Measurements from ENCODE around the gene RPRD1B.

The RPRD1B gene, protein sequence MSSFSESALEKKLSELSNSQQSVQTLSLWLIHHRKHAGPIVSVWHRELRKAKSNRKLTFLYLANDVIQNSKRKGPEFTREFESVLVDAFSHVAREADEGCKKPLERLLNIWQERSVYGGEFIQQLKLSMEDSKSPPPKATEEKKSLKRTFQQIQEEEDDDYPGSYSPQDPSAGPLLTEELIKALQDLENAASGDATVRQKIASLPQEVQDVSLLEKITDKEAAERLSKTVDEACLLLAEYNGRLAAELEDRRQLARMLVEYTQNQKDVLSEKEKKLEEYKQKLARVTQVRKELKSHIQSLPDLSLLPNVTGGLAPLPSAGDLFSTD

DNA sequence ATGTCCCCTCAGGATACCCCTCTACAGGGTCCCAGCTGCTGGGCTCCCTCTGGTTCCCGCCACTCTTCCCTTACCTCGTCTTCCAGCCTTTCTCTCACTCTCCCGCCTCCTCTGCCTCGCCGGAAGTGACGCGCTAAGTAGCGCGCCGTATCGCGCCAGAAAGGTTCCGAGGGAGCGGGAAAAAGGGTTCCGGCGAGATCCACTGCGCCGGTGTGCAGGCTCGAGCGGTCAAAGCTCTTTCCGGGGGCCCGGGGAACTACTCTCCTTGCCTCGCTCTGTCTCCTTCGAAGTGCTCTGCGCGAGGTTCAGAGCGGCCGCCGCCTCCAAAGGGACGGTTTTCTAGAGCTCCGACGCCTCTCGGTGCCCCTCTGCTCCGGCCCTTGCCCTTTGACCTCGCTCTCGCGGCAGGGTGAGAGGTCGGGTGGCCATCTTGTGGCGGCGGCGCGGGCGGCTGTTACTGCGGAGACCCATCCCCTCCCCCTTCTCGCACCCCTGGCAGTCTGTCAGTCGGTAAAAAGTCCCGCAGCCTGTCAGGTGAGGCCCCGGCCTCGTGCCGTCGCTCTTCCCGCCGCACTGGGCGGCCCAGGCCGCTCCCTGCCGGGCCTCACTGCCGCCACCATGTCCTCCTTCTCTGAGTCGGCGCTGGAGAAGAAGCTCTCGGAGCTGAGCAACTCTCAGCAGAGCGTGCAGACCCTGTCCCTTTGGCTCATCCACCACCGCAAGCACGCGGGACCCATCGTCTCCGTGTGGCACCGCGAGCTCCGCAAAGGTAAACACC, at the start of gene RPRD1B, which contains the start of gene TTI1:
Gene RPRD1B (plus strand): TSS at position 417 of the 778 bp plus-strand sequence. CDS start 202 bp downstream, at position 619.
Gene TTI1 (minus strand): TSS at position 127 of the 778 bp plus-strand sequence. CDS start 19,640 bp downstream, outside the sequence.
- DNase-seq (ENCODE audit: low read depth) = peak; percentile 88

DNA sequence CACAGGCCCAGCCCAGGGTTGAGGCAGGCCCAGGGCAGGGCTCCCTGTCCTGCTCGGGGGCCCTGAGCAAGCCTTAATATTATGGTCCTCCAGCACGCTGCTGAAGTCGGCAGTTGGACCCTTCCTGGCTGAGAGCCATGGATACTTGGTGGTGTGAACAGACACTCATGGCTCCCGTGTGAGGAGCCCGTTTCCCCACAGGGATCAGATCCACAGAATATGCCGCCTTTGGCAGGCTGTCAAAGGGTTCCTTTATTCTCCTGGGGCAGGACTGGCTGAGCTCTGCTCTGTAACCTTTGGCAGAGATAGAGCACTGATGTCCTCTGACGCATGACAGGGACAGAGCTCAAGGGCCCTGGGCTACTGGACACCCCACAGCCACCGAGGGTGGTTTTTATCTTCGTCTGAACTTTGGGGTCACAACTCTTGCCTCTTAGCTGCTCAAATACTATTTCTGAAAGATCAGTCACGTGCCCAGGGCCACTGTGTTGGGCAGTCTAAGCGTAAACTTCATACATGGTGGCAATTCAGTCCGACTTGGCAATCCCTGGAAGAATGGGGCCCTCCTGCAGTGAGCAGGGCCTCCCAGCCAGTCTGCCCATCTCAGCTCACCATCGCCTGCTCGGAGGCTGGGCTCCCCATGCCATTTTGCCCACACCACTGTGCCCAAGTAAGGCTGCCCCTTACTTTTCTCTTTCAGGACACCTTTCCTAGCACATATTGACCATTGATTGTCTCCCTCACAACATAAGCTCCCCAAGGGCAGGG, 49.3 kb upstream of the RPRD1B start:
- no peak for DNase-seq (ENCODE audit: low read depth)

DNA sequence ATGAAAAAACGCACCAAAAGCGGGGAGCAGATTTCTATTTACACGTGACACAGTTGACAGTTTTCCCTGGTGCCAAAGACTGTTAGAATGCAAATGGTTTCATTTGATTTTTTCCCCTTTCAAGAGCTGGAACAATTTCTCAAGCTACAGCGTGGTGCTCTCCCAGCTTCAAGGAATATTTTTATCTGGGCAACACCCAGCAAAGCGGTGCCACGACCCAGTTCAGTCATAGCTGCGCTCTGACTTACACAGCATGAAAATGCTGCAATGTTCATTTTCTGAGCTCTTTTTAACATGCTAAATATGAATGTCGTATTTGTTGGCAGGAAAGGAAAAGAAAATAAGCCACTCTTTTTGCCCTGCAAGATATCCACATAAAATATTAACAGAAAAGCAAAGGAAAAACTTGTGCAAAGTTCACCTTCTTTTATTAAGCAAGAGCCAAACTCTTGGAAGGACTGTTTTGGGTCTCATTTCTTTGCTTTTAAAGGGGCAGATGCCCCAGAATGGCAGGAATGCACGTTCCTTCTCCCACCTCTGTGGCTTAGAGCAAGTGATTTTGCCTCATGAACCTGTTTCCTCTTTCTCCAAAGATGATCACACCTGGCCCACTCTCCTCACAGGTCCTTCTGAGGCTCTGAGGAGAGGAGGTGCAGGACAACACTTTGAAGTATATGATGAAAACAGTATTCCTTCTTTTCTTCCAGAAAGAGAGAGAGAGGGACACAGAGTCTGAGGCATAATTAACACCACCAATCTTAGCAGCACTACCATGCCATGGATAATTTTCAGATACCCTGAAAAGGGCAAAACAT, 47.3 kb upstream of the RPRD1B start:
- DNase-seq (ENCODE audit: low read depth) = no peak

DNA sequence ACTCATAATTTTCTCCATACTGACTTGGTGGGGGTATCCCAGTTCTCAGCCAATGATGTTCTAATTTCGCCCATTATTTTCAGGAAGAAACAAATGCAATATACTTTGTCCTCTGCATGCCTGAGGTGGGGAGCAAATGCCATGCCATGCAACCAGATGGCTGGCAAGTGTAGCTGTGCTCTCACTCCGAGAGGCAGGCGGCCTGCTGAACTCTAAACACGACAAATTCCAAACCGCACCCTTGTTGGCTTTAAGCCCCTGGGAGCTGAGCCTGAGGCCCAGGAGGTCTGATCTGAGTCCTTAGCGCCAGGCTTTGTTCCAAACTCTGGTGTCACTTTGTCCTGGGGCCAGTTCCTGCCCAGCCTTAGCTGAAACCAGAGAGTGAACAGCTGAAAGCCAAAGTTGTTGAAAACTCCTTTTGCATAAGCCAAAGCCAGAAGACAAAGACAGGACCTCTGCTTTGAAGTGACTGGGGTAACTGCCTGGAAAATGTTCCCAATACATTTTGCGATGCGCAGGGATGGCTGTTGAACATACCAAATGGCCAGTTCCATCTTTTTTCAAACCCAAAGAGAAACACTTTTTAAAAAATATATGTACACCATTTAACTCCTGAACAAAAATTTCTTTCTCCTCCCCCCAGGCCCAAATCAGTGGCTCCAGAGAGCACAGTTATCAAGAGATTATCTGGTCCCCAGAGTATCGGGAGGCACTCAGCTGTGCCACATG, 46.5 kb upstream of the RPRD1B start:
- DNase-seq (ENCODE audit: low read depth) = no peak

DNA sequence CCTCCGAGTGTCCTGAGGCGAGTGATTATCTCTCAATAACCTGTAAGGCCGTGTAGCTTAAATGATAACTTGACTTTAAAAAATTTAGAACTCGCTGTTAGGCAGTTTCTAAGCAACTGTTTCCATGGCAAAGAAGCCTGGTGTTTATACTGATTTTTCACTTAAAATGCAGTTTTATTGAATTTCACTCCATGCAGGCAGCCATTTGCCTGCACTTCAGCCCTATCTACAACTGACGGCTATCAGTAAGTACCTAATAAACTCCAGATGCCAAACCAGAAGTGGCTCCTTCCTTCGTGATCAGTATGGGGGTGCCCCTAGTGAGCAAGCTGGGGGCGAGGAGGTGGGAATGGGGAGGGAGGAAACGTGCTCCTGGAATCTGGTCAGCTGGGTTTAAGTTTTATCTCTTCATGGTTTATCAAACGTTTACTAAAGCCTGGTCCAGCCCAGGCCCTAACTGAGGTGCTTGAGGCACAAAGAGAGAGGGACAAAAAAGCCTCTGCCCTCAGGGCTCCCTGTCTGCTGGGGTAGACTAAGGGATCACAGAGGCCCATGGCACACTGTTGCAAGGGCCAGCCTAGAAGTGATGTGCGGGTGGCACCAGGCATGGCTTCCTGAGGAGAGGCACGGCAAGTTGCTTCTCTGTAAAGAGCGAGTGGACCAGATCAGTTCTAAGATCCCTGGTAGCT, 45.8 kb upstream of the RPRD1B start:
- no peak for DNase-seq (ENCODE audit: low read depth)

DNA sequence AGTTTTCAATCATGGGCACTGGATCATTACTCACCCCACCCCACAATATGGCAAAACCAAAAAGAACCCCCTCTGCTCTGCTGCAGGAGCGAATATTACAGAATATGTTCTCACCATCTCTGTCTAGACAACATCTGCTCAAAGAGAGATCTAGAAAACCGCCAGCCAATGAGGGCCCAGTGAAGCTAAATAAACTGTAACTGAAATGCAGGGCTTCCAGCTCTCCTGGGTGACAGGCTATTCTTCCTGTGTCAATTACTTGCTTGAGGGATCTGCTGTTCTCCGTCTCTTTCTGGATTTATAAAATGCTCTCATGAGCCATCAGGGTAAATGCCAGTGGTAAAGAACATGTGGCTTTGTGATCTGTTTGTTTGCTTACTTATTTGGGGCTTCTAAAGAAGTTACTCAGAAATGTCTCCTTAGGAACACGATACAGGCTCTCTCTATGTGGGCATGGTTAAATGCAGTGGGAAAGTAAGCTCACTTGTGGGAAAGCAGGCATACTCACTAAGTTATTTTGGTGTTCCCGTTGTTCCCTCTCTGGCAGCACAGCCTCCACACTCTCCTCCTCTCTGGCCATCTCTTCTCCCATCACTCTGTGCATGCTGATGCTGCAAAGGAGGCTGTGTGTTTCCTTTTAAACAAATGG, 45.1 kb upstream of the RPRD1B start:
- DNase-seq (ENCODE audit: low read depth) = no peak

DNA sequence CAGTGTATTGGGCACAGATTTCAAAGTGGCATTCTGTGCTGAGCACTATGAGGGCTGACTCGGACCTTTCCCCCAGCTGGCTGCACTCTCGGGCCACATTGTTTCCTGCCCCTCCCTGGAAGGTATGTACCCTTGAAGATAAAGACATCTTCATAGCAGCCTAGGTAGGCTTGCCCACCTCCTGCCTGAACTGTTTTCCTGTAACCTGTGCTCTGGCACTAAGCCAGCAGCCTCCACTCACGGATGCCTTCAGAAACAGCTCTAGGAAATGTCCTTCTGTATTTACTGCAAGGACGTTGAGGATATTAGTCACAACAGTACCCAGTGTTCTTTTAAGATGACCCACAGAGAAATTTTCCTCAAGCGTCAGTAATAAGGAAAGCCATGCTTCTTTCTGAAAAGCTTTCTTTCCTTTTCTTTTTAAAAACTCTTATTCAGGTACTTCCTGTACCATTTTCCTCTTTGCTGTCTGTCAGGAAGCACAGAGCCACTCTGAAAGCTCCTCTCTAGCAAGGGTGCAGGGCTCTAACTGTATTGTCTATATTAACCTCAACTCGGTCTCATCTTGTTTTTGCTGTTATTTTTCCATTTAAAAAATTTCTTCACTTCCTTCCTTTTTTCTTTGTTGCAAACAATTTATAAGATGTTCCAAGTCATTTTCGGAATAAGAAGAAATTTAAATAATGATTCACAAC, 43.8 kb upstream of the RPRD1B start:
- no peak for DNase-seq (ENCODE audit: low read depth)

DNA sequence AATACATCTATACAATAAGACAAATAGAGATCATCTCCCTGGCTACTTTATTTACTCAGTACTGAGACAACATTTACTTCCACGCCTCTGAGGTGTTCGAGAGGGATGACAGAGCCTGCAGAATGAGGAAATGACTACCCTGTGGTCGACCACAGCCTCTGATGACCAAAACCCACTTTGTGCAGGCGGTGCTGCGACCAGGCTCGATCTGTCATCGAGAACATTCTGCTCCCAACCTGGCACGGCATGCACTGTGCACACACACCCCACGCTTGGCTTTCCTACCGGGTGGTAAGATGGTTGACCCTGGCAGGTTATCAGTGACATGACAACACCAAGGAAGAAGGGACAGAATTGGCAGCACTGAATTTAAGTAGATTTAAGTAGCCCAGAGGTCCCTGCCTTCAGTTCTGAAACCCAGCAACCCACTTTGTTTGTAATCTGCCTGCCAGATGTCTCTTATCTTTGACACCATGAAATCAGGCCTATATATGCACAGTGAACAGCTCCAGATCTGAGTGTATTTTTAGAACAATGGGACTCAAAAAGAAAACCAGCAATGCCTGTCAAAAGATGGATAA, 42.9 kb upstream of the RPRD1B start:
- DNase-seq (ENCODE audit: low read depth) = peak; percentile 19

DNA sequence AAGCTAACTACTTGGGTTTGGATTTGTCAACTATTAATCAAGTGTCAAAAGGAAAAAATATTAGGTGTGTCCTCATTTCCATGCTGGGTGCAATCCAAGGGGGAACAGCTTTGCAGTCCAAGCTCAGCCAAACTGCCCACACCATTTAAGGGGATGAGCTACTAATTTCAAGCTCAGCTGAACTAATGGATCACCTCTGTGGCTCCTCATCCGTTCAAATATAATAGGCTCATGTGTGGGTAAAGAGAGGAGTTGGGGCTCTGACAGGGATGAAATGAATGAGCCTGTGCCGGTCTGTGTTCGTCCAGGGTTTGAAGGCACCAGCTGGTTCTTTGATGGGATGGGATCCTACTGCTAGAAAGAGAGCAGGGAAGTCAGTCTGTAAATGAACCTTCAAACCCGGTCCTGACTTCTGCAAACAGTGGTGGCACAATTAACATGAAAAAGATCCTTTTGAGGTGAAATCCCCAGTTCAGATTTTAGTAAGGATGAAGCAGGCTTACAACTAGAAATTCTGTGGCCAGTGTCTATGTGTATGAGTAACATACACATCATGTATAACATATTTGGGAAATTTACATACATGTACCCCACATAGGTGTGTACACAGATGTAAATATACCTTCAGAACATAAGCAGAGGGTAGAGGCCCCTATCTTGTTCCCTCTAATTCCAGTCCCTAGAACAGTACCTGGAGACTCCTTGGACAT, 42.2 kb upstream of the RPRD1B start:
- DNase-seq (ENCODE audit: low read depth) = no peak

DNA sequence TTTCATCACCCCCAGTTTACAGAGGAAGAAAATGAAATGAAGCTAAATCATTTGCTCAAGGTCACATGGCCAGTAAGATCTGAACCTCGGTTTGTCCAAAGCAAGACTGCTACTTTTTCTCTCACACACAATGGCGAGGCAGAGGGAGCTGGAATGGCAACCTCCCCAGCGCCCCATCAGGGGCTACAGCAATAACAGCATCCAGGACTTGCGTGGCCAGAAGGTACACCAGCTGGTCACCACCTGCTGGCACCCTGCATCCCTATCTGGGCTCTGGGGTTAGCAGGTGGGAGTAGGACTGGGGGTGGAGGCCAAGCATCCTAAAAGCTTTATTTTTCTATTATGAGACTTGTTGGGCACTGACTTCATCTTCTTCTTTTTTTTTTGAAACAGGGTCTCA, 41.6 kb upstream of the RPRD1B start:
- DNase-seq (ENCODE audit: low read depth) = no peak

DNA sequence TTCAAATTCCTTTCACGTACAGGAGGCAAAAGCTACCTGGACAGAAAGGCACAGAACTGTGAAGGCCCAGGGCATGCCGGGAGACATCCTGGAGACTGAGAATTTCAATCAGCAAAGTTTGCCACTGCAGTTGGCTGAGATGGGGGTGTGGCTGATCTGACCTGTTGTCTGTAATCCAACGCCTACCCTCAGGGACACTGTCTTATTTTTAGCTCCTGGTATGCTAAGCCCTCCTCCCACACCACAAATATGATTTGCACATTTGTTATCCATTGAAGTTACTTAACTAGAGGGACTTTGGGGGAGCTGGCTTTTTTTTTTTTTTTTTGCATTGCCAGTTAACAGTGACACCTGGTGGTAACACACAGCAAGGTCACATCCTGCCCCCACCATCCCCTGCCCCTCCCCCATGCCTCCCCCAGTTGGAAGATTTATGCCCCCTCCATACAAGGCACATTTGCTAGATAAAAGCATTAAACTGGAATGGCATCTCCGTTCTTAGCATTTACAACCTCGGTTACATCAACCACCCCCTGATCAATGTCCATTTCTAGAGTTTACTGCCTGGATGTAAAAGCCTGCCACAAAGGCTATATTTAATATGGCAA, 40.6 kb upstream of the RPRD1B start:
- DNase-seq (ENCODE audit: low read depth) = no peak

DNA sequence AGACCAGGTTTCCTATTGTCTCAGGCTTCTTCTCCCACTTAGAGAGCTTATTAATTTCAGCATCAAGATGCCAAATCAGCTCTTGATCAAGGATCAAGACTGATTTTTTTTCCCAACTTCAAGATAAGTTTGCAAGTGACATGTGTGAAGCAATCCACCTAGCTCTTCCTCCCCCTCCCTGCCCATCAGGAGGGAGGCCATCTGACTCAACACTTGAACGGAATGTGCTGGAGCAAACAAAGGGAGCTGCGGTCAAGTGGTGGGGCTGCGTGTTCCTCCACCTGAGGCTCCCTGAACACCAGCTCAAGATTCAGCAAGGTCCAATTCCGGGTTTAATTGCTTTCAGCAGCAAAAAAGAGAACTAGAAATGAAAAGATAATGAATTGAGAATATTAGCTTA, 39.0 kb upstream of the RPRD1B start:
- DNase-seq (ENCODE audit: low read depth) = no peak

DNA sequence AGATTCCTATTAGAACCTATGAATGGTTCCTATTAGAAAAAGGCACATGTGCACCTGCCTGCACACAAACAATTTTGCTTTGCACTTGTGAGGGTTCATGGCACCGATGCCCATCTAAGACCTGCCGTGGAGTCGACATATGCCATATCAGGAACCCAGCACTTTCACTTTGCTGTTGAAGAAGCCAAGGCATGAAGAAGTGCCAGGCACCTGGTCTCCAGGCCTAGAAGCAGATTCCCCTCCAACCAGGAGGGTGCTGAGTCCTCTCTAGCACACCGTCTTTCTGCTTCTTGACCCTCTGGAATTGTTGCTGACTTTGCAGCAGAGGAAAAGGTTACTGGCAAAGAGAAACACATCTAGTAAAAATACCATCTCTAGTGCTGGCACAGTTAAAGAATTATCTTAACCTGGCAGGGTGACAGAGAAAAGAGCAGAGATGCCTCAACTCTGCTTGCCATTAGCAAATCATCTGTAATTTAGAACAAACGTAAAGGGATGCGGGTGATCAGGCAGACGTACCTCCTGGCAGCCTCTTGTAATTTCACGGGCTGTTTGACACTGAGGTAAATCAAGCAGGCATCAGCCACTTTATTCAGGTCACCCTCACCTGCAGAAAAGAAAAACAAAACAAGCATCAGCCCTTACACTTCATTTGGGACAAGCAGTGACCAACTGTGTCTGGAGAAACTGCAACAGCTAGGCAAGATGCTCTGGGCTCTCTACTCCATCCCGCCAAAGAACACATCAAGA, 37.5 kb upstream of the RPRD1B start:
- no peak for DNase-seq (ENCODE audit: low read depth)

DNA sequence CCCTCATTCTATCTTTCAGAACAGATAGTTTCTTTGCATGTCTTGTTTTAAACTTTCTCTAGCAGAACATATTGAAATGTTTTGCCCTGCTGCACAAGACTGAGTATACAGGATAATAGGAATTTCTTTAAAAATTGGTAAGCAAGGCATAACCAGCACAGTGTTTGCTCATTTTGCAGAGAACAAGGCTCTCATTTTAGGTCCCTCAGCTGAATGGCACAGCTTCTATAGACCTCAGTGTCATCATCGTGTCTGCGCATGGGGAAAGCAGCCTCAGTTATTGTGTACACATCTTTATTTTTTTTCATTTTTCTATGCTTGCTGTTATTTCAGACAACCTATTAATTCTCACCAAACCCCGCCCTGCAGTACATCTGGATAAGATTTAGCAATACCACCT, 36.0 kb upstream of the RPRD1B start:
- no peak for DNase-seq (ENCODE audit: low read depth)

DNA sequence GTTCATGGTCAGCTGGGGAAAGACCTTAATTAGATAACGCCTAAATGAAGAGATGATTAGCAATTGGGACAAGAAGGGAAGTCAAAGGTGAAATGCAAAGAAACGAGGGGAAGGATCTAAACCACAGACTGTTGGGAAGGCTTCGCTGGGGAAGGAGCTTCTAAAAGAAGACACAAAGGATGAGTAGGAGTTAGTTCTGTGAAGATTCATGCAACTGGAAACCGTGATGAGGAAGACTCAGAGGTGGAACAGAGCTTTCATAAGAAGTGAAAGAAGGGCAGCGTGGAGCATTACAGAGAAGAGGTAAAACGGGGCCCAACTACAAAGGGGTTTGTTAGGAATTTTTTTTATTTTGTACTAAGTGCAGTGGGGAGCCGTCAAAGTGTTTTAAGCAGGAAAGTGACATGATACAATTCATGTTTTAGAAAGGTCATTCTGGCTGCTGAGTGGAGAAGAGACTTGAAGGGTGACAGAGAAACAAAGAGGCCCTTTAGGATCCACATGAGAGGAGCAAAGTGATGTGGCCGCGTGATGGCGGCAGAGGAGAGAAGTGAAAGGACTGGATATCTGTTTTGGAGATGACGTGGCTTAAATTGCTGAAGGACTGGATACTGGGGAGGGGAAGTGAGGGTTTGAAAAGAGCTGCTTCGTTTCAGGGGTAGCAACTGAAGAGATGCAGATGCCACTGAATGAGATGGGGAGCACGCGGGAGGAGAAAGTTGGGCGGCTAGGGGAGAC, 33.9 kb upstream of the RPRD1B start:
- DNase-seq (ENCODE audit: low read depth) = no peak

DNA sequence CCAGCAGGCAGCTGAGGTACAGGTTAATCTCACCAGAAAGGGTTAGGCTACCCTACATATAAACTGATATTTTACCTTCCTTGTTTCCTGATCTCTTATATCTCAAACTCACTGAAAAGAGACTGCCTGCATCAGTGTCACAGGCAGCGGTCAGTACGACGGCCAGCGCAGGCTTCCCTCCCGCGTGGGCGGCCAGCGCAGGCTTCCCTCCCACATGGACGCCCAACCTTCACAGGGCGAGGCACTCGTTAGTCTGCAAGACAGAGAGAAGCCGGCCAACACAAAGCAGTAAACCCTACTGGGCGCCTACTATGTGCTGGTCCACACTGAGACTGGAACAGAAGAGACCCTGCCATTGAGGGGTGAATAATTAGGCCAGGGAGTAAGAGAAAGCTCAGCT, 33.3 kb upstream of the RPRD1B start:
- no peak for DNase-seq (ENCODE audit: low read depth)
